Measurements from ENCODE around the gene CEACAM3.
"Not testable (repeated sequence)": the region's sequence is repeated elsewhere in the genome, so short reads cannot be mapped to it uniquely, and the experiment has no call there.

CEACAM3 gene

GRCh38 chr19:41796362-41796761 lies at the start of gene CEACAM3:
Gene CEACAM3 (plus strand): TSS chr19:41796587. CDS start chr19:41796678, 91 bp downstream.
- DNase-seq = no peak

DNA sequence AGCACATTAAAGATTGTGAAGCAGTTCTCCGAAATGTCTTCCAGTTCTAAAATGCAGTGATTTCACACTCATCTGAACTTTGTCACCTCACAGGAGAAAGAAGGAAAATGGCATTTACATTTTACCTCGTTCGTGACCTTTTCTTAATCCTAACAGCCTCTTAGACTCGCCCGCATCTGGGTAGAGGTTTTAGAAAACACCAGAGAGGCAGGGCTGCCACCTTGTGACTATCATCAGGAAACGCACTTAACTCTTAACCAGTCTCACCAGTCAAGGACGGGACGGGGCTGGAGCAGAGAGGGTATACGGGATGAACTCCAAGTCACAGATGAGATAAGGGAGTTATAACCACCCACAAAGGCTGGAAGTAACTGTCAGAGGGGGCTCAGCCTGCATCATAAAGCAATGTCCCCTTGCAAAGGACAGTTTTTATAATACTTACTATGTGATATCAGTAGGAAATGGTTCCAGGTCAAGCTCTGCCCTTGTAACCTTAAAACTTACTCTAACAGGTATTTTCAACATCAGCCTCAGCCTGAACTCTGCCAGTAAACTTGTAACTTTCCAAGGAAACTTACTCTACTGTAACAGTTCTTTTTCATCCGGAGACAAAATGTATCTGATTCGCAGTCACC lies 49.7 kb upstream of the CEACAM3 start:
- DNase-seq = peak; percentile 87

DNA sequence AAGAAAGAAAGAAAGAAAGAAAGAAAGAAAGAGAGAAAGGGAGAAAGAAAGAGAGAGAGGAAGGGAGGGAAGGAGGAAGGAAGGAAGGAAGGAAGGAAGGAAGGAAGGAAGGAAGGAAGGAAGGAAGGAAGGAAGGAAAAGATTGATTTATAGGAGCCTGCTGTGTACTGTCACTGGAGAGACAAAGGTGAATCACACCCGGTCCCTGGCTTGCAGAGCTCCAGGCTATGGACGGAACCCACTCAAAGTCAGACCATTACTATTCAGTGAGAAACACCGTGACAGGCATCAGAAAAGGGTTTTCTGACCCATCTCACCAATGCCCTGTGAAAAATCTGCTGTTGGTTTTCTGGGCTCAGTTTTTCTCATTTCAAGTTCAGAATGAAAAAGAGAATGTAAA lies 48.4 kb upstream of the CEACAM3 start:
- no peak for DNase-seq

GRCh38 chr19:41750248-41751134 lies 45.9 kb upstream of the CEACAM3 start:
- DNase-seq = not testable (repeated sequence)

DNA sequence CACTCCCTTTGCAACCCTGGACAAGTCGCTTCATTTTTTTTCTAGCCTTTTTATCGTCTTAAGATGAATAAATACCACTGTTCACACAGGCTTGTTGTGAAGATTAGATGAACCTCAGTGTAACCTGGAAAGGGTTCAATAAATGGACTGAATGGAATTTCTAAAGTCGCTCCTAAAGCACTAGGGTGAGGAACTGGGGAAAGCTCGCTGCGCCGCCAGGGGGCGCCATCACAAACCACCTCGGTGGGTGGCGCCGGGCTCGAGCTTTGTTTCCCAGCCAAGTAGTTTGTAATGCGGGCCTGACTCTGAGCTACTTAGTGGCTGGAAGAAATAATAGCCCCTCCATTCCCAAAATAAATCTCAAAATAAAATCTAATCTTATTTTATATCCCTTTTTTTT lies 43.2 kb upstream of the CEACAM3 start:
- DNase-seq = peak; percentile 81

DNA sequence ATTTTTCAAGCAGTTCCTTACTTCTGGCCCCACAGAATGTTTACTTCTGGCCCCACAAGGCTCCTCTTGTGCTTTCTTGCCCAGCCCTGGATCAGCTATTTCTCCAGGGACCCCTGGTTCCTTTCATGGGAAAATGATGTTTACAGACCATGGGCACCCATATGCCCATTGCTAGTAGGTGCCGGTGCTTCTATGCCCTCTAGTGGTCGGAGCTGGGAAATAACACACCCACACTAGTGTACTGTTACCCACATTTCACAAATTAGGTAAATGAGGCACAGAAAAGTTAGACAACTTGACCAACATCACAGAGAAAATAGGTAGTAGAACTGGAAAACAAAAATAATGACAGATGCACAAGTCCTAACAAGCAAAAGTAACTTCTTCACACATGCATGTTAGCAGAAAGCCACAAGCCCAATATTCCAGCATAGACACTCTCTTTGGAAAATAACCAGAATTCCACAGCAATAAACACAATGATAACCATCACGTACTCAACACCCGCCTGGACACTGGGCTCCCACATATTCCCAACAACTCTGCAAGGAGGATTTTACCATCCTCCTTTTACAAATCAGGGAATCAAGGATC lies 42.4 kb upstream of the CEACAM3 start:
- peak; percentile 77 for DNase-seq

DNA sequence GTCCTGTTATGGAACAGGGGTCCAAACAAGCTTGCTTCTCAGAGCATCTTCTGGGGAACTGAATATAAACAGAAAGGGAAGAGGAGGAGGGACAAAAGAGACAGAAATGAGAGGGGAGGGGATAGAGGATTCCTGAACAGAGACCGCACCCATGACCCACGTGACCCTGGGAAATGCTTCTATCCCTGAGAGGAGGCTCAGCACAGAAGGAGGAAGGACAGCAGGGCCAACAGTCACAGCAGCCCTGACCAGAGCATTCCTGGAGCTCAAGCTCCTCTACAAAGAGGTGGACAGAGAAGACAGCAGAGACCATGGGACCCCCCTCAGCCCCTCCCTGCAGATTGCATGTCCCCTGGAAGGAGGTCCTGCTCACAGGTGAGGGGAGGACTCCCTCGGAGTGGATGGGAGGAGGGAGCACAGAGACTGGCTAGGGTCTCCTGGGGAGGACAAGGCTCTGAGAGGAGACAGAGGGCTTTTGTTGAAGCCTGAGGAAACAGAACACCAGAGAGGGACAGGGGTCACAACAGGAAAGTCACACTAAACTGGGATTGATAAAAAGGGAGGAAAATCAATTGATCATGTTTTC lies 41.0 kb upstream of the CEACAM3 start, which contains the start of gene CEACAM6:
CEACAM6 (plus strand) TSS at position 203 of the 586 bp plus-strand sequence; CDS start at position 312, 109 bp downstream.
- DNase-seq = no peak

DNA sequence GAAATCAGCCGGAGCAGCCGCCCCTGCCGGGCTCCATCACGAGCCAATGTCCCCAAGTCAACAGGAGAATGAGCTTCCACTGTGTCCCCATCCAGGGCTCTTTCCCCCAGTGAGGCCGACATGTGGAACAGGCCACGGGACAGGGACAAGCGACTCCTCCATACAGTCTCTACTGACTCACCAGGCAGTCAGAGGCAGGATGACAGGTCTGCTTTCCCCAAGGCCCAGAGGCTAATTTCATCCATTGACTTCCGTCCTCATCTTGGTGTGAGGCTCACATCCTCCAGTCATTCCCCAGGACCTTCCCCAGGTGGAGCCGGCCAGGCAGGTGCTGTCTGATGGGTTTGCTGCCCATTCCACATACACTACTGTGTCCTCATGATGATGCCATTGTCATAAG lies 37.5 kb upstream of the CEACAM3 start:
- DNase-seq = no peak

DNA sequence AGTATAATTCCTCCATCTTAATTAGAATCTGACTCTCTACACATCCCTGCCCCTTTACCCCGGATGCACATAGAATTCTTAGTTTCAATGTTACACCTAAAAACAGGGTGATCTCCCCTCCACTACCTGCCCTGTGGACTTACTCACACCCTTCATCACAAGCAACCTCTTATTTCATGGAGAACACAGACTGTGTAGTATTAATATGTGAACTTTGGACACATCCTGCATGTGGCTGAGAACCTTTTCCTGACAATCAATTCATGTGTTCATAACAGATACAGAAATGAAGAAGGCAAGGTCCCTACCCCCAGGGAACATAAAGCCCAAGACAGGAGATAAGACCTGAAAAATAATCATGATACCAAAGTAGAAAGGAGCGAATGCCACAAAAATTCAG lies 29.3 kb upstream of the CEACAM3 start:
- no peak for DNase-seq

DNA sequence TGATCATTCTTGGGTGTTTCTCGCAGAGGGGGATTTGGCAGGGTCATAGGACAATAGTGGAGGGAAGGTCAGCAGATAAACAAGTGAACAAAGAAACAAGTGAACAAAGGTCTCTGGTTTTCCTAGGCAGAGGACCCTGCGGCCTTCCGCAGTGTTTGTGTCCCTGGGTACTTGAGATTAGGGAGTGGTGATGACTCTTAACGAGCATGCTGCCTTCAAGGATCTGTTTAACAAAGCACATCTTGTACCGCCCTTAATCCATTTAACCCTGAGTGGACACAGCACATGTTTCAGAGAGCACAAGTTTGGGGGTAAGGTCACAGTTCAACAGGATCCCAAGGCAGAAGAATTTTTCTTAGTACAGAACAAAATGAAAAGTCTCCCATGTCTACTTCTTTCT lies 28.3 kb upstream of the CEACAM3 start:
- DNase-seq = not testable (repeated sequence)

- DNase-seq = no peak
These were observed 26.8 kb upstream of the CEACAM3 start for GRCh38 chr19:41769608-41770007.

- DNase-seq = no peak
These were observed 25.0 kb upstream of the CEACAM3 start for GRCh38 chr19:41771410-41771809.

GRCh38 chr19:41774515-41774980 lies 21.8 kb upstream of the CEACAM3 start:
- no peak for DNase-seq

DNA sequence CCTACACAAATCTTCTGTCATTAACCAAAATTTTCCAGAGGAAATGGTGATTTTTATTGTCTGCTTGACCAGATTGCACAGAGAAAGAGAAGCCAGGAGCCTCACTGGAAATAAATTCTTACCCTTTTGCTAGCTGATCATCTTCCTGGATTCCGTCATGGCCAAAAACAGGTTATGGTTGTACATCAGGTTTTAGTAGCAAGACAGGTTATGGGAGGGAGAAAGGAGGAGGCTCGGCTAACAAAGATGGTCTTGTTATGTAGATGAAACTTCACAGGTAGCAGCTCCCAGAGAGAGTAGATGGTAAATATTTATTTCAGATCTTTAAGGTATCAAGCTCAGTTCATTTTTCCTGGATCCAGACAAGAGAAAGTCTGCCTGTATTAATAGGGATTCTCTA lies 19.7 kb upstream of the CEACAM3 start:
- no peak for DNase-seq

DNA sequence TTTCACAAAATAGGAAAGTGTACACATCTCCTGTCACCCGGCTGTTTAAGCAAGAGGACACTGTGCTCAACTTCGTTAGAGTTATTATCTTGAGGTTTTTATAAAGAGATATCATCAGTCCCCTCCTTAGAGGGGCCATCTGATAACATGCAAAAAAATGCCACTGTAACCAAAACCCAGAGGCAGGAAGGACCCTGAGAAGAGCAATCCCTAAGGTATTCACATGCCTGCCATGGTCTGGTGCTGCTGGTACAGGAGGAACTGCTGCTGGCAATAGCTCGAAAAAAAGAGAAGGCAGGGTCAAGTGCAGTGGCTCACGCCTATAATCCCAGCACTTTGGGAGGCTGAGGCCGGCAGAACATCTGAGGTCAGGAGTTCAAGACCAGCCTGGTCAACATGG lies 12.8 kb upstream of the CEACAM3 start:
- DNase-seq = peak; percentile 81

GRCh38 chr19:41784312-41784711 lies 12.1 kb upstream of the CEACAM3 start:
- DNase-seq = peak; percentile 66

- DNase-seq = peak; percentile 87
These were observed 11.6 kb upstream of the CEACAM3 start for GRCh38 chr19:41784743-41785142.

- peak; percentile 94 for DNase-seq
These were observed 10.7 kb upstream of the CEACAM3 start for GRCh38 chr19:41785653-41786052.

- no peak for DNase-seq
These were observed 9.3 kb upstream of the CEACAM3 start for GRCh38 chr19:41787055-41787454.

GRCh38 chr19:41788518-41788917 lies 7.9 kb upstream of the CEACAM3 start:
- not testable (repeated sequence) for DNase-seq

GRCh38 chr19:41789053-41789452 lies 7.3 kb upstream of the CEACAM3 start:
- not testable (repeated sequence) for DNase-seq

- peak; percentile 82 for DNase-seq
These were observed 3.6 kb upstream of the CEACAM3 start for GRCh38 chr19:41792513-41793413.

All from hematopoietic multipotent progenitor cell treated with erythropoietin and hydrocortisone succinate and interleukin-3 and kit ligand, for 4 days (in vitro differentiated cells).